CD4-positive, alpha-beta T cell treated with Interferon gamma for 1 hour (primary cell): Measurements from ENCODE around the gene BAMBI.

Source experiments
- DNase-seq: peaks from one replicate; pipeline ENCODE4 v3.0.0-alpha.2; 2020

The BAMBI gene

DNA sequence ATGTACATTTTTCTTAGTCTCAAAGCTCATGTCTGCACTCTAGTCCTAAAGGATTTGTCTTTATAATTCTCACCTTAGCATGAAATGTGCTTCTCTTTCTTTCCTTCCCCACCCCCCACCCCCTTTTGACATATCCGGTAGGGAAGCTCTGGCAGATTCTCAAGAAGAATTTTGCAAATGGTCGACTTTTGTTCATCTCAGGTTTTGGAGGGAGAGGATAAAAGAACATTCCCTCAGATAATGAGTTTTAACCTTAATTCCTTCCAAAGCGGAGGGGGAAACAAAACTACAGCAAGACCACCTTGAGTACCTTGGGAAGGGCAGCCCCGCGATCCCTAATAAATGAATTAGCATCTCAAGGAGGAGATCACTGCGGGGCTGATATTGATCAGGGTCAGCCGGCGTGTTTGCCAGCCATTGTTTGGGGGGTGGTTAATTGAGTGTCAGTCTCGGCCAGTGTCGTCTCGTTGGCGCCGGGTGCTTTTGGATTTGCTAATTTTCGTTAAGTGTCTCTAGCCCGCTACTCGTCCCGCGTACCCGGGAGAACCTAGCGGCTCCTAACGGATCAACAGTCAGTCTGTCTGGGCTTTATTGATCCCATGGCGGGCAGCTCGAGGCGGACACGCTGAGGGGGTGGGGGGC, 874 bp upstream of the BAMBI start:
- DNase-seq: no peak

DNA sequence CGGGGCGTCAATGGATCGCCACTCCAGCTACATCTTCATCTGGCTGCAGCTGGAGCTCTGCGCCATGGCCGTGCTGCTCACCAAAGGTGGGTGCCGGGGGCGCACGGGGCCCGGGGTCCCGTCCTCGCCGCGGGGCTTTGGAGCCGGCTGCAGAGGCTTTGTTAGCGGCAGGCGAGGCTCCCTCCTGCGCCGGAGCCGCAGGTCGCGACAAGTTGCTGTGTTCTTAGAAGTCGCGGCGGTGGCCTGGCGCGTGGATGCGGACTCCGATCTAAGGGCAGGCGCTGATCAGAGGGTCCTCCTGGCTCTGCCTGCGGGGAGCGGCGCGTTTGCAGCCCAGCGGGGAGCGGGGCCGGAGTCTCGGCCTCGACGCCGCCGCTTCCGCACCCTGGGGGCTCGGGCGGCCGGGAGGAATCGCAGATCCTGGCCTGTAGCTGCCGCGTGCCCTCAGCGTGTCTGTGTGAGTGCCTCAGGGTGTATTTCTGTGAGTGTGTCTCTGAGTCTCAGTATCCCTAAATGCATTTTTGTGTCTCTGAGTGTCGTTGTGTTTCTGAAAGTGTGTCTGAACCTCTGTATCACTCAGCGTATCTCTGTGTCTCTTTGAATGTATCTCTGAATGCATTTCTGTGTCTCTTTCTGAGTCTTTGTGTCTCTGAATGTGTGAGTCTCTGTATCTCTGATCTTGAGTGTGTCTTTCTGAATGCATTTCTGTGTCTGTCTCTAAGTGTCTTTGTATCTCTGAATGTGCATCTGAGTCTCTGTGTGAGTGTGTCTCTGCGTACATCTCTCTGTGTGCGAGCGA, 766 bp downstream of the BAMBI start:
- DNase-seq: peak; percentile 2

DNA sequence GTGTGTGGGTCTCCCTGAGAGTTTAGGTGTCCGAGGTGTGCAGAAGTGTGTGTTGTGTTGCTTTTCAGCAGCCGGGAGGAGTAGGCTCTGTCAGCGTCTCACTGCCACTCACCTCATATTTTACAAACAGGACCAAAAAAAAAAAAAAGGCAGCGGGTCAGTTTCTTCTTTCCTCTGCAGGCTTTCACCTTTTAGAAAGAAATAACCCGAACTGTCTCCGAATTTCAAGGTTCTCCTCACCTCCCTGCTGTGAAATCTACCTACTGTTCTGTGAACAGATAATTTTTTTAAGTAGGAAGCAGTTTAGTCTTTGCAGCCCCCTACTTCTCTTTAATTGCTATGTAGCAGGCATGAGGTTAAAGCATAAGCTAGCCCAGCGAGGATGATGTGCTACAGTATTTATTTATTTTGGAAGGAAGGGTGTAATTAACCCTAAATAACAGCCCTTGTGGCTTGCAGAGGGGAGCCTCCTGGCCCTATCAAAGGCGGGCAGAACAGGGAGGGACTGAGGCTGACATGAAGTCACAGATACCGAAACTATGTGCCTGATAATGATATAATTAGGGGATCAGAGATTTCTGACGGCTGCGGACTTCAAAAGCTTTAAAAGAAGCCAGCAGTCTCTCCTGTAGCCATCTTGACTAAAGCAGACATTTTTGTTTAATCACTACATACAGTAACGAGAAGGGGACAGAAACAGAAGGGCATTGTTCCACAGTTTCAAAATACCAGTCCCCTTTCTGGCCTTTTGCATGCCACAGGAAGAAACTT, 1.6 kb downstream of the BAMBI start:
- no peak for DNase-seq

DNA sequence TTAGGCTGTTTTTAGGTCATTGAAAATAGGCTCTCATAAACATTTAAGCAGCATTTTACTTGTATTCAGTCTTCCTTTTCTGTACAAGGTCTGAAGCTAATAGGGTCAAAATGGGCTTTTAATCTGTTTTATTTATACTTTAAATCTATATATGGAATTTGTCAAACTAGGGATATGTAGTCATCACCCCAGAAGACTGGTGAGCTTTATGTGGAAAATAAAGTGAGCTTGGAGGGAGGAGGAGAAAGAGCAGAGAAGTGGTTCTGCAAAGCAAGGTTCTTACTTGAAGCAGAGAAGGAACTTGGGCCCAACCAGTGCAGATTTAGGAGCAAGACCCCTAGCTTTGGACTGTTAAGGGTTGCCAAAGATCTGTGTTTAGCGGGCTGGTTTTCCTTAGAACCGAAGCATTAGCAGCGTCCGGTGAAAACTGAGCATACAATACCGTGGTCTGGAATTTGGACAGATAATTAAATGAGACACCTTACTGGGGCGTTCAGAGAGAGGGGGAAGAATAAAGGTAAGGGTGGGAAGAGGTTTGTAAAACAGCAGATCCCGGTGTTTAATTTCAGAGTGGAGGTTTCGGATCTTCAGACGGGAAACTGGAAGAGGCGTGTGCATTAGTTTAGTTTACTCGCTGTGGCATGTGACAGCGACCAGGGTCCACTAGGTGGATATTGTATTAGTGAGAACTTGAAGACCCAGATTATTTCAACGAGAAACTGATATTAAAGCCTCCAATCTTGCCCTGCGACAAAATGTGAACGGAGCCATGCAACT, 2.4 kb downstream of the BAMBI start:
- DNase-seq: no peak

DNA sequence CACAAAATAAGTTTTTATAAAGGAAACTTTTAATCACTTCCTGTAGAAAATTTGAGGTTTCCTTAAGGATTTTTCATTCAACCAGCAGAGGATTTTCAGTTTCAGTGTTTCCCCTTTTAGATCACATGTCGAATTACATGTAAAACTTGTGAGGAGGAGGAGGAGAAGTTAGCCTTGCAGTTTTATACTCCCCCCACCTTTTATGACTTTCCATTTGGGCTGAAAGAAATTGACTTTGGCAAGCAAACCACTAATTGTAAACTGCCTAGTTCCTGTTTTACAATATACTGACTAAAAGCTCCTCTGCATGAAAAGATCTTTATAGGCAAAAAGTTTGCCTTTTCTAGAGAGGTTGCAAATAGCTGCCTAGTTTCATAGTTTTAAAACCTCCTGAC, 3.0 kb downstream of the BAMBI start:
- no peak for DNase-seq

DNA sequence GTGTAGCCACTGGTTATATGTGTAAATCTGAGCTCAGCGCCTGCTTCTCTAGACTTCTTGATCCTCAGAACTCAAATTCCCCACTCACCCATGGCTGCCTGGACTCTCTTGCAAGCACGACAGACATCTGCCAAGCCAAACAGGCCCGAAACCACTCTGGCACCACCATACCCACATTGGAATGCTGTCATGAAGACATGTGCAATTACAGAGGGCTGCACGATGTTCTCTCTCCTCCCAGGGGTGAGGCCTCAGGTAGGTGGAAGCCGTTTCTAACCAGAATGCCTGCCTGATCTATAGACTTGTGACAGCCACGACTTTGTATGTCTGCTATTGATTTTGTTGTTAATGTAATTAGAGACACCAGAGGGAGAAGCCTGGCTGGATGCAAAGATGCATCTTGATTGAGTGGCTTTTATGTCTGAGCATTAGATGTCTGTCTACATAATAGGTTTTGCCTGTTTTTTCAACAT, 4.0 kb downstream of the BAMBI start:
- DNase-seq: no peak

DNA sequence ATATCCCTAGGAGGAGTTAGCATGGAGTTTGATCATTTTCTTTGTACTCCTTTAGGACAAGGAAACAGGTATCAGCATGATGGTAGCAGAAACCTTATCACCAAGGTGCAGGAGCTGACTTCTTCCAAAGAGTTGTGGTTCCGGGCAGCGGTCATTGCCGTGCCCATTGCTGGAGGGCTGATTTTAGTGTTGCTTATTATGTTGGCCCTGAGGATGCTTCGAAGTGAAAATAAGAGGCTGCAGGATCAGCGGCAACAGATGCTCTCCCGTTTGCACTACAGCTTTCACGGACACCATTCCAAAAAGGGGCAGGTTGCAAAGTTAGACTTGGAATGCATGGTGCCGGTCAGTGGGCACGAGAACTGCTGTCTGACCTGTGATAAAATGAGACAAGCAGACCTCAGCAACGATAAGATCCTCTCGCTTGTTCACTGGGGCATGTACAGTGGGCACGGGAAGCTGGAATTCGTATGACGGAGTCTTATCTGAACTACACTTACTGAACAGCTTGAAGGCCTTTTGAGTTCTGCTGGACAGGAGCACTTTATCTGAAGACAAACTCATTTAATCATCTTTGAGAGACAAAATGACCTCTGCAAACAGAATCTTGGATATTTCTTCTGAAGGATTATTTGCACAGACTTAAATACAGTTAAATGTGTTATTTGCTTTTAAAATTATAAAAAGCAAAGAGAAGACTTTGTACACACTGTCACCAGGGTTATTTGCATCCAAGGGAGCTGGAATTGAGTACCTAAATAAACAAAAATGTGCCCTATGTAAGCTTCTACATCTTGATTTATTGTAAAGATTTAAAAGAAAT, 4.8 kb downstream of the BAMBI start:
- DNase-seq: no peak

DNA sequence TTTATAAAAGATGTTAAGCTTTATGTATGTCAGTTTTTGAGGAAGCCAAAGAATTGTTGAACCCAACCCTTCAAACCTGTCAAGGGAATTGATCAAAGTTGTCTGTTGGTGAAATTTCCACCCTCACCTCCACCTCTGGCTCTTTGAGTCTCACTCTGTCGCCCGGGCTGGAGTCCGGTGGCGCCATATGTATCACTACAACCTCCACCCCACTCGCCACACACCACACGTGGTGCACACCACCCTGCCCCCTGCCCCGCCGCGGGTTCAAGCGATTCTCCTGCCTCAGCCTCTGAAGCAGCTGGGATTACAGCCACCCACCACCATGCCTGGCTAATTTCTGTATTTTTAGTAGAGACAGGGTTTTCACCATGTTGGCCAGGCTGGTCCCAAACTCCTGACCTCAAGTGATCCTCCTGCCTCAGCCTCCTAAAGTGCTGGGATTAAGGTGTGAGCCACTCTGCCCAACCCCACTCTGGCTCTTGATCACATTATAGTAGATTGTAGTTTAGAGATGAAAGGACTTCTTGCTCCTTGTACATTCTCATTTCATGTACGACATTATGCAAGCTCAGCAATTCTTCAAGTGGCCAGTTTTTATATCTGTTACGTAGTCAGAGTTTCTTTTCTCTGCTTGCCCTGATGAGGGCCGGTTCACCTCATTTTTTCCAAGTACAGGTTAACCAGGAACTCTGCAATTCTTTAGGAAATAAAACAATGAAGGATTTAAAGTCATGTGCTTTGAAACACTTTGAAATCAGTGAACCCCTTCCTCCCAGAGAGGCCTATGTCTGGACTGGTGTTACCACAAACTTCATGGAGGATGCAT, 7.0 kb downstream of the BAMBI start:
- no peak for DNase-seq

DNA sequence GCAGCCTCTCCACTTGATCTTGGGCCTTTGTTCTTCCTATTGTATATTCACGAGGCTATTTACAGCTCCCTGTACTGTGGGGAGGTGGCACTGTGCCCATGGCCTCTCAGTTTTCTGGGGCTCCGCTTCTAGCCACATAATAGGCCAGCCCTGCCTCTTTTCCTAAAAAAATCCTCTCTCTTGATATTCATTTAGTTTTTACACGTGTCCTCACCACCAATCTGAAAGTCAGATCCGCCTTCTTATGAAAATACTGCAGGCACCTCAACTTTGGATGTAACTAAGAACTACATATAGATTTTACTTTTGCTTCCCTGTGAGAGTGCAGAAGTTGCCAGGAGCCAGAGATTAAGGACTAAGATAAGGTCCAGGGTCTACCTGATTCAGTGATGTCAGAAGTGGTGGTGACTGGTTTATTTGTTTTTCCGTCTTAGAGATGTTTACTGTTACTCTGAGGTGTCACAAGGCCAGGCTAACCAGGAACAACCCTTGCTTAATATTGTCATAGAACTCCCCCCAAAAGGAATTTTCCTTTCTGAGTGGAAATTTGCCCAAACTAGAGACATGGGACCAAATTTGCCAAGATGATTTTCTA, 7.8 kb downstream of the BAMBI start:
- no peak for DNase-seq

DNA sequence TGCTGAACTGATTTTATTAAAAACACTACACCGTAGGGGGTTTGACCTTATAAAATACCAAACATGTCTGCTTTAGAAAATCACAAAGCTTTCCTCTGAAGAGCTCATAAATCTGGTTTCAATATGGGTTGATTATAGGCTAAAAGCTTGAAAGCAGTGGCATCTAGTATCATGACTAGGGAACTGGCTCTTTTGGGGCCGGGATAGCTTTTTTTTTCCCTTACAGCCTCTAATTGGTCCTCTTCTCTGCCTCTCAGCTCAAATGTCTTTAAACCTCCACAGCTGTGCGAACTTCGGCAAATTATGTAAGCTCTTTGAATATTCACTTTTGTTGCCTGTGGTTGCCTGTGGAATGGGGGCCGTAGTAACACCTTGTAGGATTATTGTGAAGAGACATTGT, 8.4 kb downstream of the BAMBI start:
- DNase-seq: no peak

DNA sequence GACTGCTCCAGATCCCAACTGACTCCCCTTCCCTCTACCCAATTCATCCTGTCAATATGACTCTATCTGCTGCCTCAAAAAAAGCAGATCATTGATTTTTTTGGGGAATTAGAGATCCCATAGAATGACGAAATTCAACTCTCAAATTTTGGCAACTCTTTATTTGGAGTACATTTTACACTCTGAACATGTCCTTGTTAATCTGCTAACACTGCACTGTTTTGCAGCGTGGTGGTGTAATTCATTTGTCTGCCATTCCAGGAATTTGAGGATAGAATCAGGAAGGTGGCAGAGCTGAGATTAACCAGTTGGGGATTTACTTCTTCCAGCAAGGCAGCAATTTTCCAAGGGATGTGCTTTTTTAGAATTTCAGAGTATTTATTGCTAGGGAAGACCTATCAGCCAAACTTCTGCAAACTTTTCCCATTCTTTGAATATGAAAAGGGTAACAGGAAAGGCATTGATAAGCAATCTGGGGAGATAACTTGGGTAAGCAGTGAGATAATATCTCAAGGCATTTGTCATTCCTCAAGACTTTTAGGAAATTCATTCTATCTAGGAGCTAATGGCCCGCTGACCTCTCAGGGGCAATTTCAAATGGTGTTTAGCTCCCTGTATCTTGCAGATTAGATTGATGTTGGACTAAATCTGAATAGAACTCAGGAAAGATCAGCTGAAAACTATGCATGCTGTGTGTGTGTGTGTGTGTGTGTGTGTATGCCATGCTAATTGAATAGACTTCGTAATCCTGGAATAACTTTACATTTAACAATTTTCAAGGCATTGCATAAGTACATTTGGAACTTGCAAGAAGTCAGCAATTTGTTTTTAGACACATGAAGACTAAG, 9.7 kb downstream of the BAMBI start:
- no peak for DNase-seq

DNA sequence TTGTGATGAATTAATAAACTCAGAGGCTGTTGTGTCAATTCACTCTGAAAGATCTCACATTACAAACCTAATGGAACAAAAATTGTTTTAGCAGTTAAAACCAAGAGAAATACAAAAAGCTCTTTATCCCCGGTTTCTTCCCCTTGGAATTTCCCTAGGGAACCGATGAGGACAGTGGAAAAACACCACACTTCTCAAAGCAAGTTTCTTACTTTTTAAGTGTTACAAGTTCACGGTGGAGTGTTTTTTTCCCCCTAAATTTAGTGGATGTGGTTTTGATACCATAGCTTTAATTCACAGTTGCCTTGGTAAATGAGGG, 10.3 kb downstream of the BAMBI start:
- DNase-seq: no peak

DNA sequence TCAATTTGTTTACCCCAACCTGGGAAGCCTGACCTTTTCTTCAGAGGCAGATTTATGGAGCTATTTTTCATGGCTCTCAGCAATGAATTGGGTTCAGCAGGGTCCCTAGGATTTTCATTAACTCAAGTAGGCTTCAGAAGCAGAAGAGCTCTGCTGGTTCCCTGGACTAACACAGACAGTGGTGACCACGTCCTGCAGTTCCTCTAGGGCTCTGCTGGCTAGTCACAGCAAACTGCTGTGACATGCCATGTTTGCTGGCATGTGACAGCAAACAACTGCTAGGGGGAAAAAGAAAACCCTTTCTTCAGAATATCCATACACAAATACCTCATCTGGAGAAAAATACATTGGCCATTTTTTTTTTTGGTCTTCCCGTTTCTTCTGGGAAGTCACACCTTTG, 13.2 kb downstream of the BAMBI start:
- no peak for DNase-seq

DNA sequence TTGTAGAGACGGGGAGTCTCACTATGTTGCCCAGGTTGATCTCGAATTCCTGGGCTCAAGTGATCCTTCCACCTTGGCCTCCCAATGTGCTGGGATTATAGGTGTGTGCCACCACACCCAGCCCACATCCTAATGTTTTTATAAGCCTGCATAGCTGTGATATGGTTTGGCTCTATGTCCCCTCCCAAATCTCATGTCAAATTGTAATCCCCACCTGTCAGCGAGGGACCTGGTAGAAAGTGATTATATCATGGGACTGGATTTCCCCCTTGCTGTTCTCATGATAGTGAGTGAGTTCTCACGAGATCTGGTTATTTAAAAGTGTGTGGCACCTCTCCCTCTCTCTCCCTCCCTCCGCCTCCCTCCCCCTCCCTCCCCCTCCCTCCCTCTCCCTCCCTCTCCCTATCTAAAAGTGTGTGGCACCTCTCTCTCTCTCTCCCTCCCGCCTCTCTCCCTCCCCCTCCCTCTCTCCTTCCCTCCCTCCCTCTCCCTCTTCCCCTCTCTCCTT, 13.9 kb downstream of the BAMBI start:
- no peak for DNase-seq

DNA sequence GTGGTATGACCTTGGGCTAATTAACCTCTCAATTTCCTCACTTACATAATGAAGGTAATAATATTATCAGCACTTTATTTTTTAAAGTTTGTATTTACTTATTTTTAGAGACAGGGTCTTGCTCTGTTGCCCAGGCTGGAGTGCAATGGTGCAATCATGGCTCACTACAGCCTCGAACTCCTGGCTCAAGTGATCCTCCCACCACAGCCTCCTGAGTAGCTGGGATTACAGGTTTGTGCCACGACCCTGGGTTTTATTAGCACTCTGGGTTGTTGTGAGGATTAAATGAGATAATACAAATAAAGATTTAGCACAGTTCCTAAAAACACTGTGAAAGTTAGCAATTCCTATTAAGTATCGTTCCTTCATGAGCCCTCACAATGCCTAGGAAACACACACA, 14.7 kb downstream of the BAMBI start:
- no peak for DNase-seq

DNA sequence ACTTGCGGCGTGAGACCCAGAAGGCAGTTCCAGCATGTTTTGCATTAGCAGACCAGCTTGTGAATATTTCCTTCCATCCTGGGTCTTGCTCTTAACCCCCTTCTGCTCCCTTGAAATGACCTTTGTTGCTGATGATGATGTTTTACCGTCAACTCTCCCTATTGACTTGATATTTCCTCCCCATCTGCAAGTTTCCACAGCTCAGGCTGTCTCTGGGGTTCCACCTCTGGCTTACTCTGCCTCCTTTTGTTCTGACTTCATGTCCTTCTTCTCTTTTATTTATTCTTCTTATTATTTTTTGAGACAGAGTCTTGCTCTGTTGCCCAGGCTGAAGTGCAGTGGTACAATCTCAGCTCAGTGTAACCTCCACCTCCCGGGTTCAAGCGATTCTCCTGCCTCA, 17.2 kb downstream of the BAMBI start:
- DNase-seq: no peak

DNA sequence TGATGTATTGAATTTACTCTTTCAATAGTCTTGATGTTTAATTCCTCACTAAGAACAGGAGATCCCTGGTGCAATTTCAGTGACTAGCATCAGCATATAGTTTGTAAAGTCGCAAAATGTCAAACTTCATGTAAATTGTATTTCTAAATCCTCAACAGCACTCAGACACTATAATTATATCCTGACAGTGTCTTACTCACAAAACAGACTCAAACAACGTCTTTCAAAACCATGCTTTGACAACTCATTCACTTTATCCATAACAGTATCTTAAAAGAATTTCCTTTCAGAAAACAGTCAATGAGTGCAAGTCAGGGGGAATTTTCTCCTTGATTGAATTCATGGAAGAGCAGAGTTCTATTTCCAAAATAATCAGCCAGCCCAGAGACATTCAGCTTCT, 20.8 kb downstream of the BAMBI start:
- no peak for DNase-seq

DNA sequence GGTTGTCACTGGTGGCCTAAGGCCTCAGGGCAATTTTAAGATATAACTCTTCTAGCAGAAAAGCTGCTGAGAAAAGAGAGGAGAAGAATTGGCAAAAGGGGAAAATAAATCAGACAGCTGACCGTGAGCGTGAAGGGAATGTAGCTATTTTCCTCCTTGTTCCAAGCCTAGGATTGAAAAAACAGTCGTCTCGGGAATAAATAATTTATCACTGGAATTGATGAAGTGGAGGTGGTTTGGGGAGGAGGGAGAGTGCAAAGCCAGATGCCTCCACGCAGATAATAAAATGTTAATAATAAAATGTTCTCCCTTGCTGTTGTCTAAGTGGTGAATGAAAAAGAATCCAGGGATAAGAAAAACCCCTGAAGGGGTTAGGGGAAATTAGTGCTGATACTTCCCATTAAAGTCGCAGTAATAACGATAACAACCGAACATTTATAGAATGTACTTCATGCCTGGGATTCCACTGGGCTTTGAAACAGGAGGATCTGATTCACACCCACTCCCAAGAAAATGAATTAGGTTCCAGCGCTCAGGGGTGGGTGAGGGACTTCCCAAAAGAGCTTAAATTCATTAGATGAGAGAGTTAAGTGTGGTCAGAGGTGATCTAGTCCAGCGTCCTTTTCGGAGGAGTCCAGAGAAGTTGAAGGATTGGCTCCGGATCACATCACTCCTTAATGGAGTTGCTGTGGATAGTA, 27.3 kb downstream of the BAMBI start:
- no peak for DNase-seq

DNA sequence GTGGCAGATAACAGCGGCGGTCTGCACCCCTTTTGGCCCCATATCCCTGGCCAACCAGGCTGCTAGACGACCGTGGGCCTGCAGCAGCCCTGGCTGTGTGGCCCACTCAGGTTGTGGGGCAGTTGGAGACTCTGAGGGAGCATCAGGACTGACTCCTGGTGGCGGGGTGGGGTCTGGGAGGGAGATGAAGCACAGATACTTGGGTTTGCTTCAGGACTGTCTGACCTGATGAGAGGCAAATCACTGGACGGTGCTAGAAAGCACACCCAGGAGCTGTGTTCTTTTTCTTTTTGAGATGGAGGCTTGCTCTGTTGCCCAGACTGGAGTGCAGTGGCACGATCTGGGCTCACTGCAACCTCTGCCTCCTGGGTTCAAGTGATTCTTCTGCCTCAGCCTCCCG, 28.2 kb downstream of the BAMBI start:
- DNase-seq: no peak
